Gastroesophageal sphincter (tissue), 4 donors: Measurements from ENCODE around the gene RCAN3. TPM values are rescaled to one million over a fixed set of nuclear protein-coding genes. Genes with fewer than 3 reads are reported as not detected.
"Not testable (repeated sequence)": the region's sequence is repeated elsewhere in the genome, so short reads cannot be mapped to it uniquely, and the experiment has no call there.

Source experiments
- ATAC-seq: fragments of 150-250 bp; one replicate; pipeline ENCODE4 v1.9.1; 2016; ENCODE audit warnings: mild to moderate bottlenecking, moderate library complexity
- H3K27ac ChIP-seq, 4 donors: fragments of 200-600 bp; sonication (generic) in 3 of 4; 1 replicate in 3 of 4; 2 replicates in 1 of 4; pipeline ENCODE4 v1.5.1; 2016 to 2019
- H3K27me3 ChIP-seq: fragments of 200-600 bp; sonication (generic); one replicate; pipeline ENCODE4 v1.5.1; 2019
- H3K36me3 ChIP-seq, 2 donors: fragments of 200-600 bp; sonication (generic); one replicate each; pipeline ENCODE4 v1.5.1; 2019; ENCODE audit warnings: control low read depth in 1 of 2
- H3K4me1 ChIP-seq, 3 donors: fragments of 200-600 bp; sonication (generic); 1 replicate in 2 of 3; 2 replicates in 1 of 3; pipeline ENCODE4 v1.5.1; 2016 to 2019; ENCODE audit warnings: control low read depth in 2 of 3
- H3K4me3 ChIP-seq, 2 donors: fragments of 200-600 bp; sonication (generic); one replicate each; pipeline ENCODE4 v1.5.1; 2019; ENCODE audit warnings: mild to moderate bottlenecking in 1 of 2, moderate library complexity in 1 of 2
- H3K9me3 ChIP-seq, 3 donors: fragments of 200-600 bp; sonication (generic); one replicate each; pipeline ENCODE4 v1.5.1; 2017 to 2019; ENCODE audit warnings: control low read depth in 2 of 3
- EP300 ChIP-seq: sonication (generic); formaldehyde crosslinking; IDR thresholded peaks from one replicate; pipeline ENCODE4 v1.6.1; 2017; ENCODE audit warnings: antibody characterized with exemption, mild to moderate bottlenecking
- POLR2A ChIP-seq, 2 donors: fragments of 450-650 bp; IDR thresholded peaks; one replicate each; pipeline ENCODE4 v1.6.1; 2017; ENCODE audit warnings: antibody characterized with exemption in 2 of 2, mild to moderate bottlenecking in 2 of 2, moderate library complexity in 1 of 2
- POLR2AphosphoS5 ChIP-seq: sonication (generic); formaldehyde crosslinking; IDR thresholded peaks from one replicate; pipeline ENCODE4 v1.6.1; 2017; ENCODE audit warnings: antibody characterized with exemption
- WGBS, 2 donors: methylation state at CpG; one replicate each; pipeline ENCODE4 v1.1.5; 2018; ENCODE audit warnings: low coverage in 1 of 2; 5-methylcytosine and 5-hydroxymethylcytosine counted together
- total RNA-seq, 4 donors: library from RNA; depleted of rRNA; stranded (reverse); fragments of >200 nt; gene quantifications; one replicate each; pipeline ENCODE4 v1.1.0, GENCODE V29; 2016
- TF ChIP-seq, protein P1 (sequence below), 4 experiments: fragments of 200-600 bp in 2 of 4; fragments of 450-650 bp in 2 of 4; sonication (generic) in 1 of 4; IDR thresholded peaks; one replicate each; pipeline ENCODE4 v1.5.1; 2017 to 2019; ENCODE audit warnings: antibody characterized with exemption in 4 of 4, mild to moderate bottlenecking in 2 of 4, moderate library complexity in 2 of 4

Gene RCAN3
- total RNA-seq, 4 donors from 2014 or later = 9.0 to 12.7 (median 11.5) TPM

DNA sequence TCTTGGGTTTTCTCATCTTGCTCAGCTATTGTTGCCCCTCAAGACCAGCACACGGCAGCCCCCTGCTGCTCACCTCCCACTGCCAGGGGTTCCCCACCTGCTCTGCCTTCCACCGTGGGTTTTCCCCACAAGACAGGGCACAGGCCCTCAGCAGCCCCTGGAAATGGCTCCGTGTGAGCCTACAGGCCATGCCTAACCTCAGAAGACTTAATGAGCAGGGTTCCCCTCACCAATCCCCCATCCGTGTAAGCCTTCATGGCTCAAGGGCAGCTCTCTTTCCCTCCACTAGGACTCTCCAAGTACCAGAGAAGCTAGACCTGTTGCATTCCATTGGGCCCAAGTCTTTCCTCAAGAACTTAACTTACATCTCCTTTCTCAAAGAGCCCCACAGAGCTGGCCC, 18.4 kb upstream of the RCAN3 start:
- TF ChIP-seq, protein P1, sequence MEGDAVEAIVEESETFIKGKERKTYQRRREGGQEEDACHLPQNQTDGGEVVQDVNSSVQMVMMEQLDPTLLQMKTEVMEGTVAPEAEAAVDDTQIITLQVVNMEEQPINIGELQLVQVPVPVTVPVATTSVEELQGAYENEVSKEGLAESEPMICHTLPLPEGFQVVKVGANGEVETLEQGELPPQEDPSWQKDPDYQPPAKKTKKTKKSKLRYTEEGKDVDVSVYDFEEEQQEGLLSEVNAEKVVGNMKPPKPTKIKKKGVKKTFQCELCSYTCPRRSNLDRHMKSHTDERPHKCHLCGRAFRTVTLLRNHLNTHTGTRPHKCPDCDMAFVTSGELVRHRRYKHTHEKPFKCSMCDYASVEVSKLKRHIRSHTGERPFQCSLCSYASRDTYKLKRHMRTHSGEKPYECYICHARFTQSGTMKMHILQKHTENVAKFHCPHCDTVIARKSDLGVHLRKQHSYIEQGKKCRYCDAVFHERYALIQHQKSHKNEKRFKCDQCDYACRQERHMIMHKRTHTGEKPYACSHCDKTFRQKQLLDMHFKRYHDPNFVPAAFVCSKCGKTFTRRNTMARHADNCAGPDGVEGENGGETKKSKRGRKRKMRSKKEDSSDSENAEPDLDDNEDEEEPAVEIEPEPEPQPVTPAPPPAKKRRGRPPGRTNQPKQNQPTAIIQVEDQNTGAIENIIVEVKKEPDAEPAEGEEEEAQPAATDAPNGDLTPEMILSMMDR (IDR thresholded peaks at IDR 0.05) = no peak
- TF ChIP-seq POLR2AphosphoS5 (no peak), EP300 (no peak), POLR2A (IDR thresholded peaks at IDR 0.05) (no peak)
- H3K36me3 ChIP-seq = no peaks in the 10 kb centered on the region
- H3K27ac ChIP-seq = no peak overlapping the region
- 73 to 80% methylated on average over 2 of the region's 4 CpGs for WGBS, 2 donors
- H3K4me1 ChIP-seq = no peaks in the 10 kb centered on the region
- H3K4me3 ChIP-seq = no peak overlapping the region
- no peaks in the 10 kb centered on the region for H3K9me3 ChIP-seq
- peaks cover 2% of the 10 kb centered on the region for H3K27me3 ChIP-seq
- no peak for ATAC-seq

DNA sequence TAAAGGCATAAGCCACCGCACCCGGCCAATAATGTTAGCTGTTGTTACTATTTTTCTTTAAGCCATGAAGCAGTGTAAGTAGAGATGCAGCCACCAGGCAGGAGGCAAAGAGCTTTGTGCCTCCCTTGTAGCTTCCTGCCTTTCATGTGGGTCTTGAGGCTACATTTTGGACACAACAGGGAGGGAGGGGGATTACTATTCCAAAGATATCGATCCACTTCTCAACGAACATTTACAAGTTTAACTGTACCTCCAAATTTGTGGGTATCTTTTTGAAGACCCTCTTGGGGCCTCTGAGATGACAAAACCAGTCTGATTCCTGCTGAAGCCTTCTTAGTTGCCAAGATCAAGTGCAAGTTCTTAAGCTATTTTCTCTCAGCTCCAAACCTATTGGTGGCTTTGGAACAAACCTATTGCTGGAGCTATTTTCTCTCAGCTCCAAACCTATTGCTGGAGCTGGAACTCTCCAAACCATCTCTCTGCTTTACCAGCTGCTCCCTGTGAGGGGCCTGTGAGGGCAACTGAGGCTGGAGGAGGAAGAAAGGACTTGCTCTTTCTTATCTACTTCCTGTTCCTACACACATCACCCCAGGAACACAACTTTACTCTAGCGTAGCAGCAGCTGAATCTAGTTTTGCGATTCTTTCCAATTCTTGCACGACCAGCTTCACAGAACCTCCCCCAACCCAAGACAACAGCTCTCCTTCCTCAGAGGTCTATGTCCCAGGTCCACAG, 16.1 kb upstream of the RCAN3 start:
- Histone ChIP-seq H3K27ac (no peak overlapping the region), H3K9me3 (peaks cover 0 to 7% (median 0%) of the 10 kb centered on the region in 3 donors), H3K36me3 (no peaks in the 10 kb centered on the region), H3K27me3 (peaks cover 25% of the 10 kb centered on the region), H3K4me1 (no peaks in the 10 kb centered on the region), H3K4me3 (no peak overlapping the region)
- ATAC-seq = no peak
- 79 to 93% methylated on average over 4 to 7 of the region's 7 CpGs for WGBS, 2 donors
- TF ChIP-seq EP300 (no peak), POLR2AphosphoS5 (no peak), POLR2A (IDR thresholded peaks at IDR 0.05) (no peak)
- TF ChIP-seq, protein P1 (IDR thresholded peaks at IDR 0.05) = no peak

DNA sequence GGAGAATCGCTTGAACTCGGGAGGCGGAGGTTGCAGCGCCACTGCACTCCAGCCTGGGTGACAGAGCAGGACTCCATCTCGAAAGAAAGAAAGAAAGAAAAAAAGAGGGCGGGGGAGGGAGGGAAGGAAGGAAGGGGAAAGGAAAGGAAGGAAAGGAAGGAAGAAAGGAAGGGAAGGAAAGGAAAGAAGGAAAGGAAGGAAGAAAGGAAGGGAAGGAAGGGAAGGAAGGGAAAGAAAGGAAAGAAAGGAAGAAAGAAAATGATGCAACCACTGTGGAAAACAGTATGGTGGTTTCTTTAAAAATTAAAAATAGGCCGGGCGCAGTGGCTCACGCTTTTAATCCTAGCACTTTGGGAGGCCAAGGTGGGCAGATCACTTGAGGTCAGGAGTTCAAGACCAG, 15.2 kb upstream of the RCAN3 start:
- Histone ChIP-seq H3K9me3 (peaks cover 0 to 7% (median 0%) of the 10 kb centered on the region in 3 donors), H3K27ac (no peak overlapping the region), H3K36me3 (no peaks in the 10 kb centered on the region), H3K4me3 (no peak overlapping the region), H3K27me3 (peaks cover 29% of the 10 kb centered on the region), H3K4me1 (no peaks in the 10 kb centered on the region)
- no peak for ATAC-seq
- 84 to 90% methylated on average over 2 to 4 of the region's 9 CpGs for whole genome bisulfite sequencing, 2 donors
- TF ChIP-seq POLR2A (IDR thresholded peaks at IDR 0.05) = no peak
- TF ChIP-seq POLR2AphosphoS5 = no peak
- no peak for TF ChIP-seq EP300

DNA sequence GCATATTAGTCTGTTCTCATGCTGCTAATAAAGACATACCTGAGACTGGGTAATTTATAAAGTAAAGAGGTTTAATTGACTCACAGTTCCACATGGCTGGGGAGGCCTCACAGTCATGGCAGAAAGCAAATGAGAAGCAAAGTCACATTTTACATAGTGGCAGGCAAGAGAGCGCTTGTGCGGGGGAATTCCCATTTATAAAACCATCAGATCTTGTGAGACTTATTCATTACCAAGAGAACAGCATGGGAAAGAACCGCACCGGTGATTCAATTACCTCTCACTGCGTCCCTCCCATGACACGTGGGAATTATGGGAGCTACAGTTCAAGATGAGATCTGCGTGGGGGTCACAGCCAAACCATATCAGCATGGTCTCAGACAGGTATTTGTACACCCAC, 14.5 kb upstream of the RCAN3 start:
- H3K4me1 ChIP-seq, H3K36me3 ChIP-seq, H3K27ac ChIP-seq, ATAC-seq, H3K9me3 ChIP-seq, H3K4me3 ChIP-seq: not testable (repeated sequence)
- 91 to 93% methylated on average over 7 of the region's 7 CpGs for WGBS, 2 donors
- H3K27me3 ChIP-seq = peaks cover 36% of the 10 kb centered on the region

DNA sequence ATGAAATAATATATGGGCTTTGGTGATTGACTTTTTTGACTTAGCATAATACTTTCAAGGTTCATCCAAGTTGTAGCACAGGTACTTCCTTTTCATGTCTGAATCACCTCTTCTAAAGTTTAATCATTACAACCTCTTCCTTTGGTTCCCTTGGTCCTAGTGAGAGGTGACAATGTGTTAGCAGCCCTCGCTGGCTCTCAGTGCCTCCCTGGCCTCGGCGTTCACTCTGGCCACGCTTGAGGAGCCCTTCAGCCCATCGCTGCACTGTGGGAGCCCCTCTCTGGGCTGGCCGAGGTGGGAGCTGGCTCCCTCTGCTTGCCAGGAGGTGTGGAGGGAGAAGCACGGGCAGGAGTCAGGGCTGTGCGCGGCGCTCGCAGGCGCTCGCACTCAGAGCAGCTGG, 13.0 kb upstream of the RCAN3 start:
- 67 to 85% methylated on average over 1 to 2 of the region's 13 CpGs for WGBS, 2 donors
- H3K27me3 ChIP-seq = peaks cover 44% of the 10 kb centered on the region

More for the DNA sequence above, 13.0 kb upstream of the RCAN3 start:
- Histone ChIP-seq H3K4me1 (no peaks in the 10 kb centered on the region), H3K27ac (no peak overlapping the region), H3K4me3 (no peak overlapping the region), H3K9me3 (peaks cover 0 to 7% (median 0%) of the 10 kb centered on the region in 3 donors), H3K36me3 (no peaks in the 10 kb centered on the region)
- TF ChIP-seq, protein P1 (IDR thresholded peaks at IDR 0.05) = no peak
- no peak for TF ChIP-seq POLR2AphosphoS5
- TF ChIP-seq POLR2A (IDR thresholded peaks at IDR 0.05) = no peak
- TF ChIP-seq EP300 = no peak
- ATAC-seq = no peak
